ENCODE data around the gene ARHGEF4. TPM values are rescaled to one million over a fixed set of nuclear protein-coding genes. Genes with fewer than 3 reads are reported as not detected.
A peak's percentile ranks its signal among the peaks of the same experiment; 100 is the strongest.

Gene ARHGEF4
- total RNA-seq, 2 experiments from 2014 or later: 4.2 to 4.3 TPM

DNA sequence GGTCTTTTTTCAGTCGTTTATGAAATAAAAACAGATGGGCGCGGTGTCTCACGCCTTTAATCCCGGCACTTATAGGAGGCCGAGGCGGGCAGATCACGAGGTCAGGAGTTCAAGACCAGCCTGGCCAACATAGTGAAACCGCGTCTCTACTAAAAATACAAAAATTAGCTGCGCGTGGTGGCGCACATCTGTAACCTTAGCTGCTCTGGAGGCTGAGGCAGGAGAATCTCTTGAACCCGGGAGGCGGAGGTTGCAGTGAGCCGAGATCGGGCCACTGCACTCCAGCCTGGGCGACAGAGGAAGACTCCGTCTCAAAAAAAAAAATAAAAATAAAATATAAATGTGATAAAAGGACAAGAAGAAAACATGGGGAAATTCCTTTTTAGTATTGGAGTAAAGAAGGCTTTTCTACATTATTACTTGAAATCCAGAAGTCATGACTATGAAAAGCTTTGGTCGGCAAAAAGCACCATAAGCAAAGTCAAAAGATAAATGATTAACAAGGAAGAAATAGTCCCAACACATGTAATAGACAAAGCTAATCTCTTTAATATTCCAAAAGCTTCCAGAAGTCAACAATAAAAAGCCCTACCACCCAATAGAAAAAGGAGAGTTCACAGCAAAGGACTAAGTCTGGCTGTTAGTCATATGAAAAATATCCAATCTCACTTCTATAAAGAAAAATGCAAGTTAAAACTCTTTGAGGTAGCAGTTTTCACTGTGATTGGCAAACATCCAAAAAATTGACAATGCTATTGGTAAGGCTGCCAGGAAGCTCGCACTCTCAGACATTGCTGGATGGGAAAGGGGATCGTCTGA is 258.0 kb downstream of the ARHGEF4 start:
- peak overlapping the region; percentile 87 for H3K4me3 Mint-ChIP-seq
- H3K36me3 Mint-ChIP-seq (ENCODE audit: low read depth): peaks cover 13% of the 10 kb centered on the region
- H3K9me3 Mint-ChIP-seq: no peaks in the 10 kb centered on the region
- TF ChIP-seq, protein P1, sequence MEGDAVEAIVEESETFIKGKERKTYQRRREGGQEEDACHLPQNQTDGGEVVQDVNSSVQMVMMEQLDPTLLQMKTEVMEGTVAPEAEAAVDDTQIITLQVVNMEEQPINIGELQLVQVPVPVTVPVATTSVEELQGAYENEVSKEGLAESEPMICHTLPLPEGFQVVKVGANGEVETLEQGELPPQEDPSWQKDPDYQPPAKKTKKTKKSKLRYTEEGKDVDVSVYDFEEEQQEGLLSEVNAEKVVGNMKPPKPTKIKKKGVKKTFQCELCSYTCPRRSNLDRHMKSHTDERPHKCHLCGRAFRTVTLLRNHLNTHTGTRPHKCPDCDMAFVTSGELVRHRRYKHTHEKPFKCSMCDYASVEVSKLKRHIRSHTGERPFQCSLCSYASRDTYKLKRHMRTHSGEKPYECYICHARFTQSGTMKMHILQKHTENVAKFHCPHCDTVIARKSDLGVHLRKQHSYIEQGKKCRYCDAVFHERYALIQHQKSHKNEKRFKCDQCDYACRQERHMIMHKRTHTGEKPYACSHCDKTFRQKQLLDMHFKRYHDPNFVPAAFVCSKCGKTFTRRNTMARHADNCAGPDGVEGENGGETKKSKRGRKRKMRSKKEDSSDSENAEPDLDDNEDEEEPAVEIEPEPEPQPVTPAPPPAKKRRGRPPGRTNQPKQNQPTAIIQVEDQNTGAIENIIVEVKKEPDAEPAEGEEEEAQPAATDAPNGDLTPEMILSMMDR (IDR thresholded peaks at IDR 0.05): no peak
- ATAC-seq (no peak), DNase-seq (no peak)
- H3K4me1 Mint-ChIP-seq (ENCODE audit: low read depth): peaks cover 13% of the 10 kb centered on the region
- ChIA-PET POLR2A (interaction anchor here (2.7 to 5.2 kb wide), 2 partner anchors 9 to 53 kb away, joined by 13 to 53 read pairs; partner anchors contain the start of gene PLEKHB2), CTCF (interaction anchor here (1.7 to 2.5 kb wide), 3 partner anchors 8 to 53 kb away, joined by 4 to 7 read pairs (median 6); no protein-coding TSS in a partner anchor)
- intact Hi-C loops (cut with micrococcal nuclease): no loop called here
- peak overlapping the region; percentile 97 for H3K27ac Mint-ChIP-seq
- H3K27me3 Mint-ChIP-seq: no peaks in the 10 kb centered on the region

Other genes starting within 250 kb of the ARHGEF4 start
- gene CFC1, start 237.3 kb upstream of the ARHGEF4 start, total RNA-seq: not detected
- gene POTEJ, start 225.5 kb upstream of the ARHGEF4 start, total RNA-seq: not detected
- gene GPR148, start 107.8 kb upstream of the ARHGEF4 start, total RNA-seq: not detected
- gene AMER3, start 81.4 kb upstream of the ARHGEF4 start, total RNA-seq: not detected

All from activated CD8-positive, alpha-beta T cell treated with anti-CD3 and anti-CD28 coated beads for 36 hours (primary cell).